ENCODE data around the gene FOXM1.

The FOXM1 gene

DNA sequence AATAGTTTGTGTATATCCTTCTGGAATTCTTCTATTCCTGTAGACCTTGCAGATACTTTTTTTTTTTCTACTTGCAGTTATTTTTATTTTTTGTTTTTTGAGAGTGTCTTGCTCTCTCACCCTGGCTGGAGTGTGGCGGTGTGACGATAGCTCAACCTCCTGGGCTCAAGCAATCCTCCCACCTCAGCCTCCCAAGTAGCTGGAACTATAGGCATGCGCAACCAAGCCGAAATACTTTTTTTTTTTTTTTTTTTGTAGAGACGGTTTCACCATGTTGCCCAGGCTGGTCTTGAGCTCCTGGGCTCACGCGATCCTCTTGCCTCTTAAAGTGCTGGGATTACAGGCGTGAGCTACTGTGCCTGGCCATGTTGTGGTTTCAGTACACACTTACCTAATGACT, 23.7 kb upstream of the FOXM1 start:
- Histone ChIP-seq H3K4me1 (ENCODE audit: control insufficient read depth, insufficient read depth, low read length) (no peaks in the 10 kb centered on the region), H3K27me3 (ENCODE audit: control insufficient read depth, insufficient read depth, low read length, poor library complexity, severe bottlenecking) (no peaks in the 10 kb centered on the region), H3K9me3 (ENCODE audit: control insufficient read depth, low read length) (no peaks in the 10 kb centered on the region), H3K4me3 (ENCODE audit: insufficient read depth, low read depth, low read length) (no peak overlapping the region), H3K27ac (ENCODE audit: insufficient read depth, low read depth, low read length, poor library complexity, severe bottlenecking) (no peak overlapping the region), H3K36me3 (ENCODE audit: control insufficient read depth, insufficient read depth, low read length) (no peaks in the 10 kb centered on the region)
- WGBS, 2 experiments = 89 to 90% methylated on average over 8 of the region's 8 CpGs

DNA sequence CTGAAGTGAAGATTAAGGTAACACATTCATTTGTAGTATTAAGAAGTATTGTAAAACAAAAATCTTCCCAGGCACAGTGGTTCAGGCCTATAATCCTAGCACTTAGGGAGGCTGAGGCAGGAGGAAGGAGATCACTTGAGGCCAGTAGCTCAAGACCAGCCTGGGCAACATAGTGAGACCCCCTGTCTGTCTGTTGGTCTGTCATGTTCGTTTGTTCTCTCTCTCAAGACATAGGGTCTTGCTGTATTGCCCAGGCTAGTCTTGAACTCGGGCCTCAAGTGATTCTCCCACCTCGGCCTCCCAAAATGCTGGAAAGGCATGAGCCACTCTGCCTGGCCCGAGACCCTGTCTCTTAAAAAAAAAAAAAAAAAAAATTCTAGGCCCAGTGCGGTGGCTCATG, 20.4 kb upstream of the FOXM1 start:
- Histone ChIP-seq H3K4me3 (ENCODE audit: insufficient read depth, low read depth, low read length) (no peak overlapping the region), H3K4me1 (ENCODE audit: control insufficient read depth, insufficient read depth, low read length) (peaks cover 4% of the 10 kb centered on the region), H3K9me3 (ENCODE audit: control insufficient read depth, low read length) (no peaks in the 10 kb centered on the region), H3K36me3 (ENCODE audit: control insufficient read depth, insufficient read depth, low read length) (no peaks in the 10 kb centered on the region), H3K27ac (ENCODE audit: insufficient read depth, low read depth, low read length, poor library complexity, severe bottlenecking) (no peak overlapping the region), H3K27me3 (ENCODE audit: control insufficient read depth, insufficient read depth, low read length, poor library complexity, severe bottlenecking) (no peaks in the 10 kb centered on the region)
- WGBS, 2 experiments = 93 to 95% methylated on average over 5 of the region's 5 CpGs

DNA sequence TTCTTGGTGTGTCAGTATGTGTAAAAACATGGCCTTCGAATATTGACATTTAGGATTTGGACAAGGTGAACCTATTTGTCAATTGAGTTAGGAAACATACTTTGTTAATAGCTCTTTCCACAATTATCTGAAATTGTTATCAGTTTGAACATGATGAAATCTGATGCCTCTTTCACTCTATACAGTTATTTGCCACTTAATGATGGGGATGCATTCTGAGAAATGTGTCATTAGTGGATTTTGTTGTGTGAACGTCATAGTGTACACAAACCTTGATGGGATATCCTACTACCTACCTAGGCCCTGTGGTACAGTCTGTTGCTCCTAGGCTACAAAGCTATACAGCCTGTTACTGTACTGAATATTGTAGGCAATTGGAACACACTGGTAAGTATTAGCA, 18.5 kb upstream of the FOXM1 start:
- H3K27me3 ChIP-seq (ENCODE audit: control insufficient read depth, insufficient read depth, low read length, poor library complexity, severe bottlenecking) = no peaks in the 10 kb centered on the region
- WGBS, 2 experiments = 77 to 84% methylated on average over 2 of the region's 2 CpGs
- no peaks in the 10 kb centered on the region for H3K9me3 ChIP-seq (ENCODE audit: control insufficient read depth, low read length)
- H3K4me3 ChIP-seq (ENCODE audit: insufficient read depth, low read depth, low read length) = no peak overlapping the region
- no peaks in the 10 kb centered on the region for H3K36me3 ChIP-seq (ENCODE audit: control insufficient read depth, insufficient read depth, low read length)
- H3K27ac ChIP-seq (ENCODE audit: insufficient read depth, low read depth, low read length, poor library complexity, severe bottlenecking) = no peak overlapping the region
- H3K4me1 ChIP-seq (ENCODE audit: control insufficient read depth, insufficient read depth, low read length) = peaks cover 4% of the 10 kb centered on the region

DNA sequence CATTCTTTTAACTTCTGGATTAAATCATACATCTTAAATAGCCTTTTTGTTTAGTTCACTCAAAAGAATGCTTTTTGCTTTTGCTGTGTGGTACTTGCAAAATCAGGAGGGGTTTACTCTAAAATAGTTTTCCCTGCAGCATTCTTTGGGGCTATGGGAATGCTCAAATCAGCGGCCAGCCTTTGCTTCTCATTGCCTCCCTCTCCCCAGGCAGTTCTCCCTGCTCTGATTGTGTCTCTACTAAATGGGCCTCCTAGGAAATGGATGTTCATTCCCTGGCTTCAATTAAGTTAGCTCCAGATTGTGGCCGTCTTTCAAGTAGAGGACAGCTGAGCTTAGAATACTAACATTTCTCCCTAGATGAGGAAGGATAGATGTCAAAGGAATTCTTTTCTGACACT, 18.1 kb upstream of the FOXM1 start:
- no peak overlapping the region for H3K4me3 ChIP-seq (ENCODE audit: insufficient read depth, low read depth, low read length)
- H3K4me1 ChIP-seq (ENCODE audit: control insufficient read depth, insufficient read depth, low read length) = peaks cover 4% of the 10 kb centered on the region
- WGBS, 2 experiments = 29 to 30% methylated on average over 2 of the region's 2 CpGs
- no peaks in the 10 kb centered on the region for H3K27me3 ChIP-seq (ENCODE audit: control insufficient read depth, insufficient read depth, low read length, poor library complexity, severe bottlenecking)
- H3K36me3 ChIP-seq (ENCODE audit: control insufficient read depth, insufficient read depth, low read length) = no peaks in the 10 kb centered on the region
- no peaks in the 10 kb centered on the region for H3K9me3 ChIP-seq (ENCODE audit: control insufficient read depth, low read length)
- no peak overlapping the region for H3K27ac ChIP-seq (ENCODE audit: insufficient read depth, low read depth, low read length, poor library complexity, severe bottlenecking)

DNA sequence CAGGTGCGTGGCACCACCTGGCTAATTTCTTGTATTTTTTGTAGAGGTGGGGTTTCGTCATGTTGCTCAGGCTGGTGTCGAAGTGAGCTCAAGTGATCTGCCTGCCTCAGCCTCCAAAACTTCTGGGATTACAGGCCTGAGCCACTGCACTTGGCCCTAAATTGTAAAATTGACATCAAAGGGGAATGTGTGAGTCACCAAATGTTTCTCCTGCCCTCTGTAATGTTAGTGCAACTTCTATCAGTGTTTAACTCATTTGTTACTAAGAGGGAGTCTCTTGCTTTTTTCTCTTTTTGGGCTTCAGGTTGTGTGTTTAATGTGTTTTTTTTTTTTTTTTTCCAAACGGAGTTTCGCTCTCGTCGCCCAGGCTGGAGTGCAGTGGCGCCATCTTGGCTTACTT, 16.0 kb upstream of the FOXM1 start:
- no peaks in the 10 kb centered on the region for H3K27me3 ChIP-seq (ENCODE audit: control insufficient read depth, insufficient read depth, low read length, poor library complexity, severe bottlenecking)
- no peak overlapping the region for H3K4me3 ChIP-seq (ENCODE audit: insufficient read depth, low read depth, low read length)
- peaks cover 3% of the 10 kb centered on the region for H3K36me3 ChIP-seq (ENCODE audit: control insufficient read depth, insufficient read depth, low read length)
- no peak overlapping the region for H3K27ac ChIP-seq (ENCODE audit: insufficient read depth, low read depth, low read length, poor library complexity, severe bottlenecking)
- 94 to 95% methylated on average over 8 of the region's 8 CpGs for WGBS, 2 experiments
- H3K9me3 ChIP-seq (ENCODE audit: control insufficient read depth, low read length) = no peaks in the 10 kb centered on the region
- H3K4me1 ChIP-seq (ENCODE audit: control insufficient read depth, insufficient read depth, low read length) = peaks cover 4% of the 10 kb centered on the region

DNA sequence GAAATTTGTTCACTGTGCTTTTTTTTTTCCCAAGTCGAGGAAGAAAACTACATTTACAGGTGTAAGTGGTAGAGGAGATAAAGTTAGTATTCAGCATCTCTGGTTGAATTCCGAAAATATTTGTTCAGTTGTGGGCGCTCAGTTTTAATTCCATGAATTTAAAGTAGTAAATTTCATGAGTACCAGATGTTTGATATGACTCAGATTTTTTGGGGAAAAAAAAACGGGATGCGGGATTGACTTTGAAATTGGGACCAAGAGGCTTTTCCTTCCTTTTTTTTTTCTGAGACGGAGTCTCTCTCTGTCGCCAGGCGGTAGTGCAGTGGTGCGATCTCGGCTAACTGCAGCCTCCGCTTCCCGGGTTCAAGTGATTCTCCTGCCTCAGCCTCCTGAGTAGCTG, 15.3 kb upstream of the FOXM1 start:
- Histone ChIP-seq H3K4me3 (ENCODE audit: insufficient read depth, low read depth, low read length) (no peak overlapping the region), H3K4me1 (ENCODE audit: control insufficient read depth, insufficient read depth, low read length) (peaks cover 4% of the 10 kb centered on the region), H3K9me3 (ENCODE audit: control insufficient read depth, low read length) (no peaks in the 10 kb centered on the region), H3K36me3 (ENCODE audit: control insufficient read depth, insufficient read depth, low read length) (peaks cover 9% of the 10 kb centered on the region), H3K27ac (ENCODE audit: insufficient read depth, low read depth, low read length, poor library complexity, severe bottlenecking) (no peak overlapping the region), H3K27me3 (ENCODE audit: control insufficient read depth, insufficient read depth, low read length, poor library complexity, severe bottlenecking) (no peaks in the 10 kb centered on the region)
- 96% methylated on average over 12 of the region's 12 CpGs for WGBS, 2 experiments

DNA sequence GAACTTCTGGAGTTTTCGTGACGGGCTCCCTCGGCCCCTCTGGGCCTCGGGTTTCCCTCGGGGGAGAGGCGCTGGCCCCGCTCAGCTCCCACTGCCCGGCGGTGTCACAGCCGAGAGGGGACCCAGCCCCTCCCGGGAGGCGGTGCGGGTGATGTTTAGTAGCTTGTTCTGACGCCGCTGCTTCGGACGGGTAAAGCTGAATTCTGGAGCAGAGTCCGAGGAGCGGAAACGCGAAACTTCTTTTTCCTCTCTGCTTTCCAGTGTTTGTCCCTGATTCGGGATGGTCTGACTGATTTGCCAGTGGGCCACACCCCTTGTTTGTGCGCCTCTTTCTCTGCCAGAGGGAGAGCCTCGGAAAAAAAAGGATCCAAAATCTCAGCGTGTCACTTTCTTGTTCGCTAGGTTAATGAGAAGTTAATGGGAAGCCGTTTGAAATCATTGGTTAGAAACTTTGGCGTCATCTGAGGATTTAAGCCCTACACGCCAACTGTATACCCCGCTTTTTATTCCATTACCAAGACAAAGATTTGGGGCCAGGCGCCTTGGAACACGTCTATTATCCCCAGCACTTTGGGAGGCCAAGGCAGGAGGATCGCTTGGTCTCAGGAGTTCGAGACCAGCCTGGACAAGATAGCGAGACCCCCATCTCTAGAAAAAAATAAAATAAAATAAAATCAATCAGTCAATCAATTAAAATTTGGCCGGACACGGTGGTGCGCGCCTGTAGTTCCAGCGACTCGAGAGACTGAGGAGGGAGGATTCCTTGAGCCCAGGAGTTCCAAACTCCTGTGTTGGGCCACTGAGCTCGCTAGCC, 14.5 kb upstream of the FOXM1 start:
- Histone ChIP-seq H3K27me3 (ENCODE audit: control insufficient read depth, insufficient read depth, low read length, poor library complexity, severe bottlenecking) (no peaks in the 10 kb centered on the region), H3K4me1 (ENCODE audit: control insufficient read depth, insufficient read depth, low read length) (peaks cover 4% of the 10 kb centered on the region), H3K4me3 (ENCODE audit: insufficient read depth, low read depth, low read length) (peak overlapping the region; percentile 94), H3K36me3 (ENCODE audit: control insufficient read depth, insufficient read depth, low read length) (peaks cover 9% of the 10 kb centered on the region), H3K9me3 (ENCODE audit: control insufficient read depth, low read length) (no peaks in the 10 kb centered on the region), H3K27ac (ENCODE audit: insufficient read depth, low read depth, low read length, poor library complexity, severe bottlenecking) (peak overlapping the region; percentile 82)
- WGBS, 2 experiments = 31% methylated on average over 42 of the region's 42 CpGs

DNA sequence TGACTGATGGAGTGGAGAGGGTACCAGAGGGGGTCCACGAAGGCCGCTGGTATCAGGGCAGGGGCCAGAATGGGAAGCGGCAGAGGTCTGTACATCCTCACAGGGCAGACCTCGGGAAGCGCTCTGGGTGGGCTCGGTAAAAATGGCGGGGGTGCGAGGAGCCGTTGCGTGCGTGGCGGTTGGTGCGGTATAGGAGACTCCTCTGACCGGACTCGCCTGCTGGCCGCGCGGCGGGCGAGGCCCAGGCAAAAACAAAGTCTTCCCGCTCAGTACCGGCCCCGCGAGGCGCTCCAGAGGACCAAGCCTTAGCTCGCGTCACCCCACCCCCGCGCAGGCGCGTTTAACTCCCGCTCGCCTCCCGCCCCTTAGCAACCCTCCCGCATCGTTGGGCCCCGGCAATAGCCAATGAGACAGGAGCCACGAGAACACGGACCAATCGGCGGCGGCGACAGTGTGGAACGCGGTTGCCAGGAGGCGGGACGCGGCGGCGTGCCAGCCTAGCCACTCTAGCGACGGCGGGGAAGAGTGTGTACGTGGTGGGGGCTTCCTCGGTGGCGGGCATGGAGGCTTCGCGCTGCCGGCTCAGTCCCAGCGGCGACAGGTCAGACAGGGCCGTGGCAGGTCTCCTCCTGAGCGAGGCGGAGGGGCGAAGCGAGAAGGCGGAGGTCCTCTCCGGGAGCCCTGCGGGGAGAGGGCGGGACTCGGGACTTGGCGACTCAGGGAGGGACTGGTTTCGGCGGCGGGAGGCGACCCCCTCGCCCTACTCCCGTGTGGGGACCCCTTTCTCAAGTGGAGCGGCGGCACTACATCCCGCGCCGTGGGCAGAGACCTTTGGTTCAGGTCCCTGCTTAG, 13.6 kb upstream of the FOXM1 start, which contains the start of gene TULP3:
TULP3 (plus strand) TSS at position 504 of the 852 bp plus-strand sequence; CDS start at position 561, 57 bp downstream.
- 1% methylated on average over 83 of the region's 83 CpGs for WGBS, 2 experiments
- Histone ChIP-seq H3K4me3 (ENCODE audit: insufficient read depth, low read depth, low read length) (peak within 1 kb of the TSS; percentile 94), H3K9me3 (ENCODE audit: control insufficient read depth, low read length) (no peaks in the 10 kb centered on the region), H3K27me3 (ENCODE audit: control insufficient read depth, insufficient read depth, low read length, poor library complexity, severe bottlenecking) (no peaks in the 10 kb centered on the region), H3K4me1 (ENCODE audit: control insufficient read depth, insufficient read depth, low read length) (peaks cover 4% of the 10 kb centered on the region), H3K36me3 (ENCODE audit: control insufficient read depth, insufficient read depth, low read length) (peaks cover 15% of the 10 kb centered on the region), H3K27ac (ENCODE audit: insufficient read depth, low read depth, low read length, poor library complexity, severe bottlenecking) (peak within 1 kb of the TSS; percentile 82)

DNA sequence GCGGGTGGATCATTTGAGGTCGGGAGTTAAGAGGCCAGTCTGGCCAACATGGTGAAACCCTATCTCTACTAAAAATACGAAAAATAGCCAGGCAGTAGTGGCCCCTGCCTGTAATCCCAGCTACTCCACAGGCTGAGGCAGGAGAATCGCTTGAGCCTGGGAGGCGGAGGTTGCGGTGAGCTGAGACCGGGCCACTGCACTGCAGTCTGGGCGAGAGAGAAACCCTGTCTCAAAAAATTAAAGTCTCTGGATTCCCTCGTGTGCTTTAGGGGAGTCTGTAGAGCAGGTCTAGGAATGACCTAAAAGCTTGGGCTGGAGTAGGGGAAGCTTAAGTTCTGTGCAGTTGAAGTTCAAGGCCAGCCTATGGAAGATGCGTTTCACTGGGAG, 13.0 kb upstream of the FOXM1 start:
- peak overlapping the region; percentile 94 for H3K4me3 ChIP-seq (ENCODE audit: insufficient read depth, low read depth, low read length)
- H3K27ac ChIP-seq (ENCODE audit: insufficient read depth, low read depth, low read length, poor library complexity, severe bottlenecking) = peak overlapping the region; percentile 1
- no peaks in the 10 kb centered on the region for H3K27me3 ChIP-seq (ENCODE audit: control insufficient read depth, insufficient read depth, low read length, poor library complexity, severe bottlenecking)
- peaks cover 15% of the 10 kb centered on the region for H3K36me3 ChIP-seq (ENCODE audit: control insufficient read depth, insufficient read depth, low read length)
- WGBS, 2 experiments = 74 to 76% methylated on average over 10 of the region's 10 CpGs
- H3K4me1 ChIP-seq (ENCODE audit: control insufficient read depth, insufficient read depth, low read length) = peaks cover under 1% of the 10 kb centered on the region
- no peaks in the 10 kb centered on the region for H3K9me3 ChIP-seq (ENCODE audit: control insufficient read depth, low read length)

DNA sequence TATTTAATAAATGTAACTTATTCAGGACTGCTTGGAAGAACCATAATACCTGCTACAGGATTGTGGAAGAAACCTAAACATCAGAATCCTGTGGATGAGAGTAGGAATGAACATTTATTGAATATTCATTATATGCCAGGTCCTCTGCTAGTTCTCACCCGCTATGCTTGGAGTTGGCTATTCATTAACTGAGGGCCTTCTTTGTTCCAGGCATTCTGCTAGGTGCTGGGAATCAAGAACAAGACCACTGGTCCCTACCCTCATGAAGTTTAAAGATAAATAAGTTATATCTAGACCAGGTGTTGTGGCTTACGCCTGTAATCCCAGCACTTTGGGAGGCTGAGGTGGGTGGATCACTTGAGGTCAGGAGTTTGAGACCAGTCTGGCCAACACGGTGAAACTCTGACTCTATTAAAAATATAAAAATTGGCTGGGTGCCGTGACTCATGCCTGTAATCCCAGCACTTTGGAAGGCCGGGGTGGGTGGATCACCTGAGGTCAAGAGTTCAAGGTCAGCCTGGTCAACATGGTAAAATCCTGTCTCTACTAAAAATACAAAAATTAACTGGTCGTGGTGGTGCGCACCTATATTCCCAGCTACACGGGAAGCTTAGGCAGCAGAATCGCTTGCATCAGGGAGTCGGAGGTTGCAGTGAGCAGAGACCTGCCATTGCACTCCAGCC, 9.9 kb upstream of the FOXM1 start:
- H3K27ac ChIP-seq (ENCODE audit: insufficient read depth, low read depth, low read length, poor library complexity, severe bottlenecking) = no peak overlapping the region
- peaks cover 15% of the 10 kb centered on the region for H3K36me3 ChIP-seq (ENCODE audit: control insufficient read depth, insufficient read depth, low read length)
- H3K4me1 ChIP-seq (ENCODE audit: control insufficient read depth, insufficient read depth, low read length) = no peaks in the 10 kb centered on the region
- 94 to 95% methylated on average over 10 of the region's 10 CpGs for WGBS, 2 experiments
- H3K27me3 ChIP-seq (ENCODE audit: control insufficient read depth, insufficient read depth, low read length, poor library complexity, severe bottlenecking) = no peaks in the 10 kb centered on the region
- H3K4me3 ChIP-seq (ENCODE audit: insufficient read depth, low read depth, low read length) = no peak overlapping the region
- no peaks in the 10 kb centered on the region for H3K9me3 ChIP-seq (ENCODE audit: control insufficient read depth, low read length)

All from ectodermal cell (in vitro differentiated cells).